WI38 (cell line): ENCODE results near the gene APOBEC3F.
"Not testable (repeated sequence)": the region's sequence is repeated elsewhere in the genome, so short reads cannot be mapped to it uniquely, and the experiment has no call there.

Experiments
- H3K4me3 ChIP-seq: 2 replicates; pipeline ENCODE4 v1.5.1; 2011; ENCODE audit warnings: low read depth, mild to moderate bottlenecking, control low read depth, low read length
- TF ChIP-seq, protein P1 (sequence below): IDR thresholded peaks from 2 replicates; pipeline ENCODE4 v1.5.1; 2012; ENCODE audit warnings: low read depth, mild to moderate bottlenecking, control low read depth, low read length

APOBEC3F gene

DNA sequence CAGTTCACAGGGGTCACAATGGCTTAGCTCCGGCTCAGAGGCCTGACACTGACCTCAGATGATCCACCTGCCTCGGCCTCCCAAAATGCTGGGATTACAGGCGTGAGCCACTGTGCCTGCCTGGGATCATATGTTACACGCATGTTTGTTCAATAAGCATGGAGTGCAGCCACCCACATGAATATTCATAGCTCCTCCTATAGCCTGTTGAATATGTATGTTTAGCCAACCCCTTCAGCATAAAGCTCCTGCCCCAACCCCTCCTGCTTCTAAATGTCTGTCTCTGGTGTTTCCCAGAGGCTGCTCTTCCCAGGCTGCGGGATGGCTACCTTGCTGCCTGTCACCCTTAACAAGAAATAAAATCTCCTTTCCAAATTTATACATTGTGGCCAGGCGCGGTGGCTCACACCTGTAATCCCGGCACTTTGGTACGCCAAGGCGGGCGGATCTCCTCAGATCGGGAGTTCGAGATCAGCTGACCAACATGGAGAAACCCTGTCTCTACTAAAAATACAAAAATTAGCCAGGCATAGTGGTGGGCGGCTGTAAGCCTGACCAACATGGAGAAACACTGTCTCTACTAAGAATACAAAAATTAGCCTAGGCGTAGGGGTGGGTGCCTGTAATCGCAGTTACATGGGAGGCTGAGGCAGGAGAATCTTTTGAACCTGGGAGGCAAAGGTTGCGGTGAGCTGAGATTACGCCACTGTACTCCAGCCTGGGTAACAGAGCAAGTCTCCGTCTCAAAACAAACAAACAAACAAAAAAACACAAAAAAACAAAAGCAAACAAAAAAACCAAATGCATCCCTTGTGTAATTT is 1.1 kb upstream of the APOBEC3F start:
- TF ChIP-seq, protein P1, sequence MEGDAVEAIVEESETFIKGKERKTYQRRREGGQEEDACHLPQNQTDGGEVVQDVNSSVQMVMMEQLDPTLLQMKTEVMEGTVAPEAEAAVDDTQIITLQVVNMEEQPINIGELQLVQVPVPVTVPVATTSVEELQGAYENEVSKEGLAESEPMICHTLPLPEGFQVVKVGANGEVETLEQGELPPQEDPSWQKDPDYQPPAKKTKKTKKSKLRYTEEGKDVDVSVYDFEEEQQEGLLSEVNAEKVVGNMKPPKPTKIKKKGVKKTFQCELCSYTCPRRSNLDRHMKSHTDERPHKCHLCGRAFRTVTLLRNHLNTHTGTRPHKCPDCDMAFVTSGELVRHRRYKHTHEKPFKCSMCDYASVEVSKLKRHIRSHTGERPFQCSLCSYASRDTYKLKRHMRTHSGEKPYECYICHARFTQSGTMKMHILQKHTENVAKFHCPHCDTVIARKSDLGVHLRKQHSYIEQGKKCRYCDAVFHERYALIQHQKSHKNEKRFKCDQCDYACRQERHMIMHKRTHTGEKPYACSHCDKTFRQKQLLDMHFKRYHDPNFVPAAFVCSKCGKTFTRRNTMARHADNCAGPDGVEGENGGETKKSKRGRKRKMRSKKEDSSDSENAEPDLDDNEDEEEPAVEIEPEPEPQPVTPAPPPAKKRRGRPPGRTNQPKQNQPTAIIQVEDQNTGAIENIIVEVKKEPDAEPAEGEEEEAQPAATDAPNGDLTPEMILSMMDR, result no peak
- H3K4me3 ChIP-seq, result no peak overlapping the region

DNA sequence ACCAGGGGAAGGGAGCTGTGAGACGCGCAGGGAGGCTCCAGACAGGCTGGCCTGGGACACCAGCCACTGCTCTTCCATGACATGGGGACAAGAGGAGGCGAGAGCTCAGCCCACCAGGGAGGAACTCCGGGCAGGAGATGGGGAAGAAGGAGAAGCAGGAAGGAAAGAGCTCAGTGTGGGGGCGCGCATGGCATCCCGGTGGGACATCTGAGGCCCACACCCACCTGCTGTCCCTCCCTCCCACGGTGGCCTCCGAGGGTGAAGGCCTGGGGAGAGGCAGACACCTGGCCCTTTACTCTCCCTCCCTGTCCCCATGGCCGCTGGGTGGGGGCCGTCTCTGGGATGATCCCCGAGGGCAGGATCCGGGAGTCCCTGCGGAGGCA is 518 bp upstream of the APOBEC3F start:
- peak overlapping the region; percentile 71; the same call in 1 of the 2 replicates for H3K4me3 ChIP-seq

GRCh38 chr22:39041908-39042307 is 1.2 kb downstream of the APOBEC3F start:
- no peak overlapping the region for H3K4me3 ChIP-seq

GRCh38 chr22:39043063-39043462 is 2.4 kb downstream of the APOBEC3F start:
- H3K4me3 ChIP-seq, result not testable (repeated sequence)

More at GRCh38 chr22:39041908-39042307, 1.2 kb downstream of the APOBEC3F start:
- TF ChIP-seq, protein P1, result no peak

GRCh38 chr22:39045136-39045535 is 4.5 kb downstream of the APOBEC3F start:
- not testable (repeated sequence) for H3K4me3 ChIP-seq

GRCh38 chr22:39049486-39049885 is 8.8 kb downstream of the APOBEC3F start:
- H3K4me3 ChIP-seq, result not testable (repeated sequence)

DNA sequence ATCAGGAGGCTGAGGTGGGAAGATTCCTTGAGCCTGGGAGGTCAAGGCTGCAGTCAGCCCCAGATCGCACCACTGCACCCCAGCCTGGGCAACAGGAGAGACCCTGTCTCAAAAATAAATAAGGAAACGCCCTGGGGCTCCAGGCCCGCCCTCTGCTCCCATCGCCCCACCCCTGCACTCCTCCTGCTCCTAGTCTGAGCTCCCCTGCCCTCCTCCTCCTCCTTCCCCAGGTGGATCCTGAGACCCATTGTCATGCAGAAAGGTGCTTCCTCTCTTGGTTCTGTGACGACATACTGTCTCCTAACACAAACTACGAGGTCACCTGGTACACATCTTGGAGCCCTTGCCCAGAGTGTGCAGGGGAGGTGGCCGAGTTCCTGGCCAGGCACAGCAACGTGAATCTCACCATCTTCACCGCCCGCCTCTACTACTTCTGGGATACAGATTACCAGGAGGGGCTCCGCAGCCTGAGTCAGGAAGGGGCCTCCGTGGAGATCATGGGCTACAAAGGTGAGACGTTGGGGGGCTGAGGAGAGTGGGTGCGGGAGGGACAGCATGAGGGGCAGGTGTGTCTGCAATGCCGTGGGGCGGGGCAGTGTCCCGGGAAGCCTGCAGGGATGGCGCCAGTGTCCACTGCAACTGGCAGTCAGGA is 11.3 kb downstream of the APOBEC3F start:
- H3K4me3 ChIP-seq, result not testable (repeated sequence)

- TF ChIP-seq, protein P1, result no peak
- no peak overlapping the region for H3K4me3 ChIP-seq
Measured at GRCh38 chr22:39055658-39056057, 15.0 kb downstream of the APOBEC3F start.

- not testable (repeated sequence) for H3K4me3 ChIP-seq
Measured at GRCh38 chr22:39061290-39061689, 20.6 kb downstream of the APOBEC3F start.

DNA sequence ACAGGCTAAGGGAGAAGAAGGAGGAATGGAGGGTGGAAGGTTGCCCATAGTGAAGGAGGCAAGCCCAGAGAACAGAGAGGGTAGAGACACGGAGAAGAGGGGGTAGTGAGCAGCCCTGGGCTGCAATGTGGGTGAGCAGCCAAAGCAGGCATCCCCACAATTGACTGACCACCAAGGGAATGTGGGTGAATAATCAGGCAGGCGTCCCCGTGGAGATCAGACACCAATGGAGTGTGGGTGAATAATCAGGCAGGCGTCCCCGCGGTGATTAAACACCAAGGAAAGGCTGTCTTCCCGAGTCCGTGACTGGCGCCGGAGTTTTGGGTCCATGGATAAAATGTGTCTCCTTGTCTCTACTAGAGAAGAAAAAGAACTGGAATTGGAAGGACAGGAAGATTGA is 21.3 kb downstream of the APOBEC3F start:
- not testable (repeated sequence) for H3K4me3 ChIP-seq

GRCh38 chr22:39063904-39064303 is 23.2 kb downstream of the APOBEC3F start:
- H3K4me3 ChIP-seq, result not testable (repeated sequence)

GRCh38 chr22:39066442-39067276 is 26.0 kb downstream of the APOBEC3F start:
- not testable (repeated sequence) for H3K4me3 ChIP-seq
